Colon (tissue), 2 donors: ENCODE measurements around the gene GPX5.
"Not testable (repeated sequence)": the region's sequence is repeated elsewhere in the genome, so short reads cannot be mapped to it uniquely, and the experiment has no call there.

Source experiments
- FAIRE-seq: peaks from 2 replicates; lab custom pipeline; 2012; peaks lifted over from hg19 to GRCh38; lab: Jason Lieb, UNC
- donor health status: control.
- donor health status: control.

The GPX5 gene

GRCh38 chr6:28515676-28516075, 10.0 kb upstream of the GPX5 start, which contains the start of gene GPX6:
Gene GPX6 (minus strand): TSS chr6:28515793. CDS start chr6:28515743, 50 bp downstream.
- FAIRE-seq: no peak

- FAIRE-seq: no peak
Observed at GRCh38 chr6:28517964-28518363, 7.7 kb upstream of the GPX5 start.

GRCh38 chr6:28522594-28523240, 3.0 kb upstream of the GPX5 start:
- FAIRE-seq: no peak

- no peak for FAIRE-seq
Observed at GRCh38 chr6:28523241-28523622, 2.4 kb upstream of the GPX5 start.

- no peak for FAIRE-seq
Observed at GRCh38 chr6:28530777-28531176, 5.1 kb downstream of the GPX5 start.

GRCh38 chr6:28531479-28532128, 5.9 kb downstream of the GPX5 start:
- FAIRE-seq: no peak

GRCh38 chr6:28534306-28534705, 8.6 kb downstream of the GPX5 start:
- no peak for FAIRE-seq

GRCh38 chr6:28534875-28535274, 9.2 kb downstream of the GPX5 start:
- FAIRE-seq: no peak

- FAIRE-seq: no peak
Observed at GRCh38 chr6:28537065-28537464, 11.4 kb downstream of the GPX5 start.

GRCh38 chr6:28537509-28538140, 11.9 kb downstream of the GPX5 start:
- no peak for FAIRE-seq

- FAIRE-seq: no peak
Observed at GRCh38 chr6:28541996-28542395, 16.3 kb downstream of the GPX5 start.

- no peak for FAIRE-seq
Observed at GRCh38 chr6:28542440-28543296, 17.0 kb downstream of the GPX5 start.

GRCh38 chr6:28543651-28544610, 18.2 kb downstream of the GPX5 start:
- FAIRE-seq: no peak

GRCh38 chr6:28545955-28546354, 20.3 kb downstream of the GPX5 start:
- FAIRE-seq: no peak

GRCh38 chr6:28547003-28547402, 21.3 kb downstream of the GPX5 start:
- not testable (repeated sequence) for FAIRE-seq

- no peak for FAIRE-seq
Observed at GRCh38 chr6:28551891-28552666, 26.4 kb downstream of the GPX5 start.

- FAIRE-seq: no peak
Observed at GRCh38 chr6:28553384-28553985, 27.8 kb downstream of the GPX5 start.

- FAIRE-seq: no peak
Observed at GRCh38 chr6:28553986-28554881, 28.6 kb downstream of the GPX5 start.

- FAIRE-seq: no peak
Observed at GRCh38 chr6:28555136-28555535, 29.5 kb downstream of the GPX5 start.
